ENCODE results near the gene C2orf92.

The C2orf92 gene

GRCh38 chr2:97661927-97662326 lies 7.6 kb upstream of the C2orf92 start:
- H3K4me3 ChIP-seq (replicated peaks; ENCODE audit: low read depth, low read length) = no peak overlapping the region
- TF ChIP-seq, protein P1, sequence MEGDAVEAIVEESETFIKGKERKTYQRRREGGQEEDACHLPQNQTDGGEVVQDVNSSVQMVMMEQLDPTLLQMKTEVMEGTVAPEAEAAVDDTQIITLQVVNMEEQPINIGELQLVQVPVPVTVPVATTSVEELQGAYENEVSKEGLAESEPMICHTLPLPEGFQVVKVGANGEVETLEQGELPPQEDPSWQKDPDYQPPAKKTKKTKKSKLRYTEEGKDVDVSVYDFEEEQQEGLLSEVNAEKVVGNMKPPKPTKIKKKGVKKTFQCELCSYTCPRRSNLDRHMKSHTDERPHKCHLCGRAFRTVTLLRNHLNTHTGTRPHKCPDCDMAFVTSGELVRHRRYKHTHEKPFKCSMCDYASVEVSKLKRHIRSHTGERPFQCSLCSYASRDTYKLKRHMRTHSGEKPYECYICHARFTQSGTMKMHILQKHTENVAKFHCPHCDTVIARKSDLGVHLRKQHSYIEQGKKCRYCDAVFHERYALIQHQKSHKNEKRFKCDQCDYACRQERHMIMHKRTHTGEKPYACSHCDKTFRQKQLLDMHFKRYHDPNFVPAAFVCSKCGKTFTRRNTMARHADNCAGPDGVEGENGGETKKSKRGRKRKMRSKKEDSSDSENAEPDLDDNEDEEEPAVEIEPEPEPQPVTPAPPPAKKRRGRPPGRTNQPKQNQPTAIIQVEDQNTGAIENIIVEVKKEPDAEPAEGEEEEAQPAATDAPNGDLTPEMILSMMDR (IDR thresholded peaks at IDR 0.05; ENCODE audit: low read length, missing control alignments) = no peak

DNA sequence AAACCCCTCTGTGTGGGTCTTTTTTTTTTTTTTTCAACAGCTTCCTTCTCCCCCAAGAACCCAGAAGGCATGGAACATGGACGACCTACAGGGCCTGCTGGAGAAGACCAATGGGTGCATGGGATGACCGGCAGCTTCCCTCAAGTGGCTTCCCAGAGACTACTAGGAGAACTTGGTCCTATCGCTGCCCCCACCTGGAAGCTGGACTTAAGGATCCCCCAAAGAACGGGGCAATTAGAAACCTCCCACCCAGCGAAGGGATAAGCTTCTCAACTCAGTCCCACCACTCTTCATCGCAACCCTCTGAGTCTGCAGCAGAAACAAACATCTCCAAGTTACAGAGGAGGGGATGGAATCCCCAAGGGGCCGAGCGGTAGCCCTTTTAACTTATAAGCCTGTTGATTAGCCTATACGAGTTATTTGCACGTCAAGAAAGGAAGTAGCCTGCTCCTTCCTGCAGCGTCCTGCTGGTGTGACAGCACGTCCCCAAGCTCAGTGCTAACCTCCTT lies 7.1 kb upstream of the C2orf92 start:
- no peak for DNase-seq (ENCODE audit: low read depth)
- TF ChIP-seq, protein P1 (IDR thresholded peaks at IDR 0.05; ENCODE audit: low read length, missing control alignments) = no peak
- H3K4me3 ChIP-seq (replicated peaks; ENCODE audit: low read depth, low read length) = peak overlapping the region; percentile 79

More at GRCh38 chr2:97661927-97662326, 7.6 kb upstream of the C2orf92 start:
- no peak for DNase-seq (ENCODE audit: low read depth)

- peak overlapping the region; percentile 79 for H3K4me3 ChIP-seq (replicated peaks; ENCODE audit: low read depth, low read length)
- peak; percentile 79 for DNase-seq (ENCODE audit: low read depth)
- TF ChIP-seq, protein P1 (IDR thresholded peaks at IDR 0.05; ENCODE audit: low read length, missing control alignments) = no peak
These were observed 6.5 kb upstream of the C2orf92 start for GRCh38 chr2:97662895-97663625.

DNA sequence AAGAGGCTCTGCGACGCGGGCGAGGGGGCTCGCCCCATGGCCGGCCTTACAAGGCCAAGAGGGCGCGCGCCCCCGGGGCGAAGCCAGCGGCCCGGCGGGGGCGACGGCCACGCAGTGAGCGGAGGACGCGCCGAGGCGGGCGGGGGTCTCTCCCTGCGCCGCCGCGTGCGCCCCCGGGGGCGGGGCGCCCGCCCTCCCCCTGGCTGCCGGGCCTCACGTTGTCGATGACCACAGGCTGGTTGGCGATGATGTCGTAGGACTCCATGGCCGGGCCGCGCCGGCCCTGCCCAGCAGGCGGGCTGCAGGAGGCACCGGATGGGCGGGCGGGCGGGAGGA lies 5.9 kb upstream of the C2orf92 start:
- TF ChIP-seq, protein P1 (IDR thresholded peaks at IDR 0.05; ENCODE audit: low read length, missing control alignments) = no peak
- DNase-seq (ENCODE audit: low read depth) = no peak
- peak overlapping the region; percentile 79 for H3K4me3 ChIP-seq (replicated peaks; ENCODE audit: low read depth, low read length)

DNA sequence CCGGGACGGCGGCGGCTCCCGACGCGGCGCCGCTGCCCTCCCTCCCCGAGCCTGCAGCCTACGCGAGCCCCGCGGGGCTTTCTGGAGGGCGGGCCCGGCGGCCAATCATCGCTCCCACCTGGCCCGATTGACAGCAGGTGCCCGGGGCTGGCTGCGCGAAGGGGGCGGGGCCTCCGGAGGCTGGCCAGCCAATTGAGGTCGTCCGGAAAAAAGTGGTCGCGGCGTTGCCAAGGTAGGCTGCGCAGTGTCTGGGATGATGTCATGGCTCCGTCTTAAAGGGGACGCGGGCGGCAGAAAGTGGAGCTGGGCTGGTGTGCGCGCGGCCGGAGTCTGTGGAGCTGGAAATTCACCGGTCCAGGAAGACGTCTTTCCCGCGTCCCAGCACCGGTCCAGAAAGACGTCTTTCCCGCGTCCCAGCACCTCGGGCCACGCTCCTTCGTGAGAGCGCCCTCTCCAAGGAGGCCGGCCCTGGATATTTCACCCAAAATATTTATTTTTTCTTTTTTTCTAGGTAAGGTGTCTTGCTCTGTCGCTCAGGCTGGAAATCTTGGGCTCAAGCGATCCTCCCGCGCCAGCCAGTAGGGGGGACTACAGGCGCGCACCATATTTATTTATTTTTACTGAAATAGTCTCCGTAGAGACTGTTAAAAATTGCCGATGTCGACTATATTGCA lies 5.4 kb upstream of the C2orf92 start, which contains the start of gene ACTR1B:
TSS of gene ACTR1B (minus strand) at position 83 of the 674 bp plus-strand sequence. CDS start 154 bp downstream, outside the sequence.
- DNase-seq (ENCODE audit: low read depth) = peak; percentile 99
- peak within 1 kb of the TSS; percentile 79 for H3K4me3 ChIP-seq (replicated peaks; ENCODE audit: low read depth, low read length)
- TF ChIP-seq, protein P1 (IDR thresholded peaks at IDR 0.05; ENCODE audit: low read length, missing control alignments) = peak; percentile 61

- TF ChIP-seq, protein P1 (IDR thresholded peaks at IDR 0.05; ENCODE audit: low read length, missing control alignments) = no peak
- no peak for DNase-seq (ENCODE audit: low read depth)
- H3K4me3 ChIP-seq (replicated peaks; ENCODE audit: low read depth, low read length) = peak overlapping the region; percentile 79
These were observed 4.9 kb upstream of the C2orf92 start for GRCh38 chr2:97664636-97664970.
